GM12873 (cell line): ENCODE data around the gene CACNA1F.

ENCODE experiments used
- CTCF ChIP-seq: IDR thresholded peaks from 2 replicates; pipeline ENCODE4 v1.5.1; 2012; ENCODE audit warnings: low read depth, mild to moderate bottlenecking, moderate library complexity, low read length, control low read depth; ENCODE audit not compliant: insufficient read depth; ENCODE audit errors: missing control alignments

CACNA1F gene

GRCh38 chrX:49233176-49233575 lies at the start of gene CACNA1F:
TSS of gene CACNA1F (minus strand) at chrX:49233340. CDS start at chrX:49233309, 31 bp downstream.
- no peak for TF ChIP-seq CTCF

- TF ChIP-seq CTCF = no peak
These were observed 49.5 kb upstream of the CACNA1F start for GRCh38 chrX:49282647-49283011.

GRCh38 chrX:49278081-49278480 lies 44.9 kb upstream of the CACNA1F start:
- no peak for TF ChIP-seq CTCF

GRCh38 chrX:49277535-49277830 lies 44.3 kb upstream of the CACNA1F start:
- no peak for TF ChIP-seq CTCF

- TF ChIP-seq CTCF = no peak
These were observed 43.8 kb upstream of the CACNA1F start for GRCh38 chrX:49276671-49277534.

GRCh38 chrX:49276207-49276606 lies 43.1 kb upstream of the CACNA1F start:
- TF ChIP-seq CTCF = no peak

- TF ChIP-seq CTCF = no peak
These were observed 40.1 kb upstream of the CACNA1F start for GRCh38 chrX:49273181-49273727.
